GM12878 (cell line): ENCODE measurements around the gene CNTN4. TPM values are rescaled to one million over a fixed set of nuclear protein-coding genes. Genes with fewer than 3 reads are reported as not detected.

Experiments used
- ATAC-seq: fragments of 200-7000 bp; cut with Tn5 transposase; 3 replicates; pipeline ENCODE4 v1.9.1; 2020; ENCODE audit warnings: mild to moderate bottlenecking, moderate library complexity
- BruUV-seq: library from RNA; stranded (reverse); fragments of 400-500 nt; replicated peaks from 2 replicates; lab custom pipeline; 2021; lab: Mats Ljungman, UMichigan
- CTCF ChIA-PET: fragments of 300-600 bp; sonication (Branson Sonifier 250); formaldehyde crosslinking; extraction: SDS; loops from one replicate; lab custom pipeline; 2021; ENCODE audit warnings: inconsistent platforms; lab: Yijun Ruan, JAX
- POLR2A ChIA-PET: fragments of 350-600 bp; formaldehyde crosslinking; extraction: SDS; loops from one replicate; lab custom pipeline; 2021; ENCODE audit warnings: inconsistent platforms; lab: Charles Lee
- RAD21 ChIA-PET: fragments of 300-600 bp; sonication (Branson Sonifier 250); formaldehyde crosslinking; loops from one replicate; lab custom pipeline; 2023; ENCODE audit warnings: antibody characterized with exemption; ENCODE audit not compliant: unreplicated experiment; lab: Charles Lee
- SMC1A ChIA-PET: fragments of 300-600 bp; sonication (Branson Sonifier 250); formaldehyde crosslinking; loops from one replicate; lab custom pipeline; 2023; ENCODE audit not compliant: unreplicated experiment, uncharacterized antibody; lab: Charles Lee
- DNase-seq: peaks from one replicate; pipeline ENCODE4 v3.0.0-alpha.2; 2011; ENCODE audit warnings: low read depth, low spot score
- FAIRE-seq: peaks from 3 replicates; lab custom pipeline; 2011; peaks lifted over from hg19 to GRCh38; lab: Jason Lieb, UNC
- H2AFZ ChIP-seq: 2 replicates; pipeline ENCODE4 v1.6.0; 2011; ENCODE audit warnings: low read depth, low read length, control low read depth; ENCODE audit not compliant: control insufficient read depth
- H3K27ac ChIP-seq: 2 replicates; pipeline ENCODE4 v1.5.1; 2011; ENCODE audit warnings: control low read depth; ENCODE audit not compliant: control insufficient read depth, insufficient read depth
- H3K27me3 ChIP-seq, 2 experiments: replicated peaks in 1 of 2; 2 replicates each; pipeline versions ENCODE4 v1.6.0 to v1.6.1; 2011; ENCODE audit warnings: low read length in 1 of 2; ENCODE audit not compliant: control insufficient read depth in 2 of 2, insufficient read depth in 2 of 2
- H3K36me3 ChIP-seq, 2 experiments: 2 replicates each; pipeline ENCODE4 v1.5.1; 2011; ENCODE audit warnings: low read length in 1 of 2; ENCODE audit not compliant: control insufficient read depth in 2 of 2, insufficient read depth in 2 of 2
- H3K4me1 ChIP-seq: 2 replicates; pipeline ENCODE4 v1.6.1; 2011; ENCODE audit warnings: mild to moderate bottlenecking, low read length, moderate library complexity, mixed read lengths; ENCODE audit not compliant: control insufficient read depth, insufficient read depth
- H3K4me2 ChIP-seq: 2 replicates; pipeline ENCODE4 v1.6.0; 2011; ENCODE audit warnings: control low read depth; ENCODE audit not compliant: control insufficient read depth, insufficient read depth
- H3K4me3 ChIP-seq: fragments of 200-600 bp; sonication (generic); 2 replicates; pipeline ENCODE4 v1.5.1; 2016
- H3K79me2 ChIP-seq: 2 replicates; pipeline ENCODE4 v1.6.0; 2011; ENCODE audit warnings: low read length; ENCODE audit not compliant: control insufficient read depth, insufficient read depth
- H3K9ac ChIP-seq: 2 replicates; pipeline ENCODE4 v1.8.0; 2011; ENCODE audit warnings: low read length, control low read depth, mixed read lengths; ENCODE audit not compliant: control insufficient read depth, insufficient read depth
- H3K9me3 ChIP-seq: replicated peaks from 3 replicates; pipeline ENCODE4 v1.5.1; 2011; ENCODE audit warnings: mild to moderate bottlenecking, low read length; ENCODE audit not compliant: control insufficient read depth, insufficient read depth
- H4K20me1 ChIP-seq: 2 replicates; pipeline ENCODE4 v1.6.0; 2011; ENCODE audit not compliant: control insufficient read depth, insufficient read depth
- RAD51 ChIP-seq: fragments of 450-650 bp; IDR thresholded peaks from 2 replicates; pipeline ENCODE4 v1.6.1; 2016; ENCODE audit warnings: moderate library complexity, mild to moderate bottlenecking, inconsistent platforms
- WGBS: methylation state at CpG from one replicate; pipeline ENCODE4 v1.1.6; 2016; ENCODE audit warnings: low lambda C conversion rate; ENCODE audit not compliant: insufficient replicate concordance, insufficient coverage; ENCODE audit errors: missing lambda C conversion rate; 5-methylcytosine and 5-hydroxymethylcytosine counted together
- in situ Hi-C: fragments of 300-500 bp; cut with MboI; formaldehyde crosslinking; loops from 9 replicates; pipeline ENCODE4 v1.14.3; 2018; ENCODE audit warnings: mixed read lengths
- intact Hi-C: fragments of 100-400 bp; cut with micrococcal nuclease; formaldehyde crosslinking; loops from one replicate; pipeline ENCODE4 v1.14.2; 2022; ENCODE audit not compliant: unreplicated experiment
- polyA plus RNA-seq, 11 experiments: library from polyadenylated mRNA; depleted of rRNA in 4 of 11; unstranded in 6 of 11; stranded (reverse) in 5 of 11; fragments of >200 nt; fragmentation: Nextera tagmentation in 4 of 11; fragmentation: Illumina TruSeq in 1 of 11; extraction: Ambion mirVana in 4 of 11; extraction: Trizol in 1 of 11; gene quantifications; 1 replicate in 1 of 11; 2 replicates in 10 of 11; pipeline versions ENCODE4 v1.2.1 to v1.2.3, GENCODE V29; 2011 to 2016; ENCODE audit warnings: inconsistent platforms in 2 of 11, missing spikeins in 2 of 11, low read depth in 1 of 11
- total RNA-seq, 4 experiments: library from RNA; depleted of rRNA in 3 of 4; stranded (reverse); fragments of >200 nt in 3 of 4; fragmentation: Illumina TruSeq in 1 of 4; extraction: Trizol in 1 of 4; gene quantifications; 2 replicates each; pipeline versions ENCODE4 v1.2.1 to v1.2.3, GENCODE V29; 2013 to 2021
- TF ChIP-seq, protein P1 (sequence below): fragments of 450-650 bp; IDR thresholded peaks from 2 replicates; pipeline ENCODE4 v1.6.1; 2017; ENCODE audit warnings: mild to moderate bottlenecking, moderate library complexity

The CNTN4 gene
- total and polyA plus RNA-seq, 10 of the 15 experiments (the other 5 are each of a cell fraction or from before 2014, with no cell fraction given), result 0.05 to 0.43 (median 0.15) TPM; not detected in 1

DNA sequence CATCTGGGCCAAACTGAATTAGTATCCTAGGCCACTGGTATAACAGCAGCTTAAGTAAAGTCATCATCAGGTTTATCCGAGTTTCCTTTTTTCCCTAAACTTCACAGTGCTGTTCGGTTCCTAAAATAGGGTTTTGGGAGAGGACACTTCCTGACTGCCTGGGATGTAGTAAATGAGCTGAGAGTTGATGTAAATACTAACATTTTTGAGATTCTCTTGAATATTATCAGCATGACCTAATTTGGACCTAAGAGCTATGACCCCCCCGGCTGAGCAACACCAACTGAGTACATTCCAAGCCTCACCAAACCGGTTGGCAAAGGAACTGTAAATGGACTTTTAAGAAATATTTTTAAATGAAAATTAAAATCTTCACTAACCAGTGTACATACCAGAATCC is 932.7 kb downstream of the CNTN4 start:
- Histone ChIP-seq H3K4me3 (no peak overlapping the region), H3K4me2 (no peak overlapping the region), H3K27ac (no peak overlapping the region), H3K79me2 (no peaks in the 10 kb centered on the region), H3K27me3 (no peaks in the 10 kb centered on the region), H3K4me1 (peaks cover 7% of the 10 kb centered on the region), H4K20me1 (no peaks in the 10 kb centered on the region), H3K36me3 (no peaks in the 10 kb centered on the region), H3K9me3 (no peaks in the 10 kb centered on the region), H2AFZ (no peak overlapping the region), H3K9ac (no peak overlapping the region)
- ATAC-seq (no peak), FAIRE-seq (no peak), DNase-seq (no peak)
- BruUV-seq, result no TSS peak
- in situ Hi-C loops (no loop called here), intact Hi-C loops (no loop called here)
- 46% methylated on average over 4 of the region's 4 CpGs for WGBS
- TF ChIP-seq, protein P1, sequence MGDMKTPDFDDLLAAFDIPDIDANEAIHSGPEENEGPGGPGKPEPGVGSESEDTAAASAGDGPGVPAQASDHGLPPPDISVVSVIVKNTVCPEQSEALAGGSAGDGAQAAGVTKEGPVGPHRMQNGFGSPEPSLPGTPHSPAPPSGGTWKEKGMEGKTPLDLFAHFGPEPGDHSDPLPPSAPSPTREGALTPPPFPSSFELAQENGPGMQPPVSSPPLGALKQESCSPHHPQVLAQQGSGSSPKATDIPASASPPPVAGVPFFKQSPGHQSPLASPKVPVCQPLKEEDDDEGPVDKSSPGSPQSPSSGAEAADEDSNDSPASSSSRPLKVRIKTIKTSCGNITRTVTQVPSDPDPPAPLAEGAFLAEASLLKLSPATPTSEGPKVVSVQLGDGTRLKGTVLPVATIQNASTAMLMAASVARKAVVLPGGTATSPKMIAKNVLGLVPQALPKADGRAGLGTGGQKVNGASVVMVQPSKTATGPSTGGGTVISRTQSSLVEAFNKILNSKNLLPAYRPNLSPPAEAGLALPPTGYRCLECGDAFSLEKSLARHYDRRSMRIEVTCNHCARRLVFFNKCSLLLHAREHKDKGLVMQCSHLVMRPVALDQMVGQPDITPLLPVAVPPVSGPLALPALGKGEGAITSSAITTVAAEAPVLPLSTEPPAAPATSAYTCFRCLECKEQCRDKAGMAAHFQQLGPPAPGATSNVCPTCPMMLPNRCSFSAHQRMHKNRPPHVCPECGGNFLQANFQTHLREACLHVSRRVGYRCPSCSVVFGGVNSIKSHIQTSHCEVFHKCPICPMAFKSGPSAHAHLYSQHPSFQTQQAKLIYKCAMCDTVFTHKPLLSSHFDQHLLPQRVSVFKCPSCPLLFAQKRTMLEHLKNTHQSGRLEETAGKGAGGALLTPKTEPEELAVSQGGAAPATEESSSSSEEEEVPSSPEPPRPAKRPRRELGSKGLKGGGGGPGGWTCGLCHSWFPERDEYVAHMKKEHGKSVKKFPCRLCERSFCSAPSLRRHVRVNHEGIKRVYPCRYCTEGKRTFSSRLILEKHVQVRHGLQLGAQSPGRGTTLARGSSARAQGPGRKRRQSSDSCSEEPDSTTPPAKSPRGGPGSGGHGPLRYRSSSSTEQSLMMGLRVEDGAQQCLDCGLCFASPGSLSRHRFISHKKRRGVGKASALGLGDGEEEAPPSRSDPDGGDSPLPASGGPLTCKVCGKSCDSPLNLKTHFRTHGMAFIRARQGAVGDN, result no peak
- no peak for TF ChIP-seq RAD51
- RAD21 ChIA-PET, result no interaction called here
- SMC1A ChIA-PET, result no interaction called here
- POLR2A ChIA-PET, result no interaction called here
- CTCF ChIA-PET, result interaction anchor here (0.6 to 1.1 kb wide), 2 partner anchors 11 to 1440 kb away, joined by 4 to 5 read pairs; no protein-coding TSS in a partner anchor
